ENCODE measurements around the gene CUL5.

The CUL5 gene

GRCh38 chr11:108034952-108035351 is 26.3 kb downstream of the CUL5 start:
- no peaks in the 10 kb centered on the region for H3K27me3 Mint-ChIP-seq
- H3K36me3 Mint-ChIP-seq (ENCODE audit: low read depth): peaks cover 70% of the 10 kb centered on the region
- no peaks in the 10 kb centered on the region for H3K9me3 Mint-ChIP-seq
- H3K4me3 Mint-ChIP-seq: no peak overlapping the region
- intact Hi-C loops (cut with micrococcal nuclease): no loop called here
- H3K27ac Mint-ChIP-seq: no peak overlapping the region
- no peaks in the 10 kb centered on the region for H3K4me1 Mint-ChIP-seq (ENCODE audit: low read depth)

GRCh38 chr11:108035690-108036089 is 27.0 kb downstream of the CUL5 start:
- Mint-ChIP-seq H3K27me3 (no peaks in the 10 kb centered on the region), H3K4me1 (ENCODE audit: low read depth) (no peaks in the 10 kb centered on the region), H3K36me3 (ENCODE audit: low read depth) (peaks cover 72% of the 10 kb centered on the region), H3K9me3 (no peaks in the 10 kb centered on the region), H3K27ac (no peak overlapping the region), H3K4me3 (no peak overlapping the region)
- intact Hi-C loops (cut with micrococcal nuclease): no loop called here

GRCh38 chr11:108037211-108037610 is 28.5 kb downstream of the CUL5 start:
- Mint-ChIP-seq H3K27me3 (no peaks in the 10 kb centered on the region), H3K27ac (no peak overlapping the region), H3K9me3 (no peaks in the 10 kb centered on the region), H3K4me1 (ENCODE audit: low read depth) (no peaks in the 10 kb centered on the region), H3K36me3 (ENCODE audit: low read depth) (peaks cover 76% of the 10 kb centered on the region), H3K4me3 (no peak overlapping the region)
- intact Hi-C loops (cut with micrococcal nuclease): no loop called here

GRCh38 chr11:108037636-108038035 is 28.9 kb downstream of the CUL5 start:
- Mint-ChIP-seq H3K4me1 (ENCODE audit: low read depth) (no peaks in the 10 kb centered on the region), H3K36me3 (ENCODE audit: low read depth) (peaks cover 81% of the 10 kb centered on the region), H3K4me3 (no peak overlapping the region), H3K27me3 (no peaks in the 10 kb centered on the region), H3K27ac (no peak overlapping the region), H3K9me3 (no peaks in the 10 kb centered on the region)
- intact Hi-C loops (cut with micrococcal nuclease): no loop called here

GRCh38 chr11:108048269-108048668 is 39.6 kb downstream of the CUL5 start:
- Mint-ChIP-seq H3K27ac (no peak overlapping the region), H3K36me3 (ENCODE audit: low read depth) (peaks cover 62% of the 10 kb centered on the region), H3K9me3 (no peaks in the 10 kb centered on the region), H3K4me1 (ENCODE audit: low read depth) (no peaks in the 10 kb centered on the region), H3K4me3 (no peak overlapping the region), H3K27me3 (no peaks in the 10 kb centered on the region)
- intact Hi-C loops (cut with micrococcal nuclease): no loop called here

- no peaks in the 10 kb centered on the region for H3K4me1 Mint-ChIP-seq (ENCODE audit: low read depth)
- no peak overlapping the region for H3K4me3 Mint-ChIP-seq
- H3K9me3 Mint-ChIP-seq: no peaks in the 10 kb centered on the region
- H3K27me3 Mint-ChIP-seq: no peaks in the 10 kb centered on the region
- no peak overlapping the region for H3K27ac Mint-ChIP-seq
- H3K36me3 Mint-ChIP-seq (ENCODE audit: low read depth): peaks cover 80% of the 10 kb centered on the region
- intact Hi-C loops (cut with micrococcal nuclease): no loop called here
Measured at GRCh38 chr11:108062336-108062735, 53.6 kb downstream of the CUL5 start.

GRCh38 chr11:108063410-108063809 is 54.7 kb downstream of the CUL5 start:
- intact Hi-C loops (cut with micrococcal nuclease): no loop called here
- Mint-ChIP-seq H3K4me3 (no peak overlapping the region), H3K27me3 (no peaks in the 10 kb centered on the region), H3K36me3 (ENCODE audit: low read depth) (peaks cover 79% of the 10 kb centered on the region), H3K4me1 (ENCODE audit: low read depth) (no peaks in the 10 kb centered on the region), H3K9me3 (no peaks in the 10 kb centered on the region), H3K27ac (no peak overlapping the region)

- H3K4me3 Mint-ChIP-seq: no peak overlapping the region
- peaks cover 81% of the 10 kb centered on the region for H3K36me3 Mint-ChIP-seq (ENCODE audit: low read depth)
- intact Hi-C loops (cut with micrococcal nuclease): no loop called here
Measured at GRCh38 chr11:108069947-108070346, 61.2 kb downstream of the CUL5 start.

GRCh38 chr11:108084811-108085210 is 76.1 kb downstream of the CUL5 start:
- no peak overlapping the region for H3K27ac Mint-ChIP-seq
- H3K36me3 Mint-ChIP-seq (ENCODE audit: low read depth): peaks cover 85% of the 10 kb centered on the region
- no peak overlapping the region for H3K4me3 Mint-ChIP-seq
- H3K9me3 Mint-ChIP-seq: no peaks in the 10 kb centered on the region
- no peaks in the 10 kb centered on the region for H3K4me1 Mint-ChIP-seq (ENCODE audit: low read depth)
- intact Hi-C loops (cut with micrococcal nuclease): no loop called here
- H3K27me3 Mint-ChIP-seq: no peaks in the 10 kb centered on the region

More at GRCh38 chr11:108069947-108070346, 61.2 kb downstream of the CUL5 start:
- Mint-ChIP-seq H3K9me3 (no peaks in the 10 kb centered on the region), H3K27ac (no peak overlapping the region), H3K27me3 (no peaks in the 10 kb centered on the region), H3K4me1 (ENCODE audit: low read depth) (peaks cover 5% of the 10 kb centered on the region)

GRCh38 chr11:108085672-108086071 is 77.0 kb downstream of the CUL5 start:
- H3K36me3 Mint-ChIP-seq (ENCODE audit: low read depth): peaks cover 82% of the 10 kb centered on the region
- H3K27ac Mint-ChIP-seq: no peak overlapping the region
- H3K4me3 Mint-ChIP-seq: no peak overlapping the region
- intact Hi-C loops (cut with micrococcal nuclease): no loop called here
- no peaks in the 10 kb centered on the region for H3K9me3 Mint-ChIP-seq
- H3K27me3 Mint-ChIP-seq: no peaks in the 10 kb centered on the region
- no peaks in the 10 kb centered on the region for H3K4me1 Mint-ChIP-seq (ENCODE audit: low read depth)

GRCh38 chr11:108092134-108092533 is 83.4 kb downstream of the CUL5 start:
- Mint-ChIP-seq H3K27me3 (no peaks in the 10 kb centered on the region), H3K27ac (peak overlapping the region; percentile 77), H3K4me1 (ENCODE audit: low read depth) (peaks cover 14% of the 10 kb centered on the region), H3K4me3 (no peak overlapping the region), H3K36me3 (ENCODE audit: low read depth) (peaks cover 77% of the 10 kb centered on the region), H3K9me3 (no peaks in the 10 kb centered on the region)
- intact Hi-C loops (cut with micrococcal nuclease): loop anchor here (10.0 kb wide), 1 partner anchor 213 kb away; no protein-coding TSS in a partner anchor

- Mint-ChIP-seq H3K4me3 (no peak overlapping the region), H3K9me3 (no peaks in the 10 kb centered on the region), H3K4me1 (ENCODE audit: low read depth) (peaks cover 14% of the 10 kb centered on the region), H3K27me3 (no peaks in the 10 kb centered on the region), H3K27ac (peak overlapping the region; percentile 30), H3K36me3 (ENCODE audit: low read depth) (peaks cover 83% of the 10 kb centered on the region)
- intact Hi-C loops (cut with micrococcal nuclease): loop anchor here (10.0 kb wide), 1 partner anchor 211 kb away; no protein-coding TSS in a partner anchor
Measured at GRCh38 chr11:108093128-108093904, 84.6 kb downstream of the CUL5 start.

GRCh38 chr11:108097179-108097578 is 88.5 kb downstream of the CUL5 start:
- Mint-ChIP-seq H3K4me3 (no peak overlapping the region), H3K27me3 (no peaks in the 10 kb centered on the region), H3K36me3 (ENCODE audit: low read depth) (peaks cover 86% of the 10 kb centered on the region), H3K27ac (no peak overlapping the region), H3K4me1 (ENCODE audit: low read depth) (peaks cover 5% of the 10 kb centered on the region), H3K9me3 (no peaks in the 10 kb centered on the region)
- intact Hi-C loops (cut with micrococcal nuclease): loop anchor here (10.0 kb wide), 1 partner anchor 208 kb away; no protein-coding TSS in a partner anchor

- peaks cover 75% of the 10 kb centered on the region for H3K36me3 Mint-ChIP-seq (ENCODE audit: low read depth)
Measured at GRCh38 chr11:108101090-108101775, 92.5 kb downstream of the CUL5 start.

More at GRCh38 chr11:108101090-108101775, 92.5 kb downstream of the CUL5 start:
- Mint-ChIP-seq H3K4me3 (no peak overlapping the region), H3K27ac (no peak overlapping the region), H3K9me3 (no peaks in the 10 kb centered on the region), H3K4me1 (ENCODE audit: low read depth) (no peaks in the 10 kb centered on the region), H3K27me3 (no peaks in the 10 kb centered on the region)
- intact Hi-C loops (cut with micrococcal nuclease): no loop called here
